HepG2 (cell line): Measurements from ENCODE around the gene MEF2A. TPM values are rescaled to one million over a fixed set of nuclear protein-coding genes. Genes with fewer than 3 reads are reported as not detected.

ENCODE experiments used
- ATF7-NPFF ChIP-seq: sonication (generic); formaldehyde crosslinking; IDR thresholded peaks from 2 replicates; pipeline ENCODE4 v1.8.1; 2023; ENCODE audit warnings: mild to moderate bottlenecking, low read depth, missing genetic modification reagents, moderate library complexity
- CCDC6 ChIP-seq: sonication (generic); formaldehyde crosslinking; IDR thresholded peaks from 2 replicates; pipeline ENCODE4 v1.8.1; 2022; ENCODE audit warnings: mild to moderate bottlenecking, missing genetic modification reagents, moderate library complexity
- DNMT1 ChIP-seq: sonication (generic); formaldehyde crosslinking; IDR thresholded peaks from 2 replicates; pipeline ENCODE4 v1.5.1; 2020; ENCODE audit warnings: mild to moderate bottlenecking, missing genetic modification reagents
- EED ChIP-seq: sonication (generic); formaldehyde crosslinking; IDR thresholded peaks from 2 replicates; pipeline ENCODE4 v1.5.0; 2020; ENCODE audit warnings: mild to moderate bottlenecking, missing genetic modification reagents
- FIP1L1 ChIP-seq: fragments of 200-400 bp; formaldehyde crosslinking; IDR thresholded peaks from 2 replicates; pipeline ENCODE4 v1.6.1; 2018; ENCODE audit warnings: low read depth, mild to moderate bottlenecking, low read length, moderate library complexity, borderline replicate concordance; ENCODE audit not compliant: insufficient read depth
- GLI4 ChIP-seq: sonication (generic); formaldehyde crosslinking; IDR thresholded peaks from 2 replicates; pipeline ENCODE4 v1.5.1; 2020; ENCODE audit warnings: missing genetic modification reagents, mild to moderate bottlenecking, moderate library complexity, borderline replicate concordance
- MTF1 ChIP-seq: sonication (generic); formaldehyde crosslinking; IDR thresholded peaks from 2 replicates; pipeline ENCODE4 v1.5.0; 2020; ENCODE audit warnings: missing genetic modification reagents
- NKX3-1 ChIP-seq: sonication (generic); formaldehyde crosslinking; IDR thresholded peaks from 2 replicates; pipeline ENCODE4 v1.5.0; 2020; ENCODE audit warnings: missing genetic modification reagents
- RCOR2 ChIP-seq: IDR thresholded peaks from 2 replicates; pipeline ENCODE4 v1.6.1; 2016; ENCODE audit warnings: missing biosample characterization, missing genetic modification reagents
- TP53 ChIP-seq: sonication (generic); formaldehyde crosslinking; conservative IDR thresholded peaks from 2 replicates; pipeline ENCODE4 v1.4.0; 2020; ENCODE audit warnings: missing genetic modification reagents
- ZMAT3 ChIP-seq: sonication (generic); formaldehyde crosslinking; conservative IDR thresholded peaks from 2 replicates; pipeline ENCODE4 v1.7.0; 2021; ENCODE audit warnings: missing genetic modification reagents
- ZNF543 ChIP-seq: sonication (generic); formaldehyde crosslinking; IDR thresholded peaks from 2 replicates; pipeline ENCODE4 v1.4.0; 2020; ENCODE audit warnings: mild to moderate bottlenecking, missing genetic modification reagents
- ZNF556 ChIP-seq: sonication (generic); formaldehyde crosslinking; IDR thresholded peaks from 2 replicates; pipeline ENCODE4 v1.4.0; 2020; ENCODE audit warnings: mild to moderate bottlenecking, missing genetic modification reagents, borderline replicate concordance
- ZNF816 ChIP-seq: sonication (generic); formaldehyde crosslinking; IDR thresholded peaks from 2 replicates; pipeline ENCODE4 v1.8.0; 2022; ENCODE audit warnings: missing genetic modification reagents, mild to moderate bottlenecking, borderline replicate concordance
- polyA plus RNA-seq, 8 experiments: library from polyadenylated mRNA; depleted of rRNA in 3 of 8; stranded (reverse) in 7 of 8; unstranded in 1 of 8; fragments of >200 nt; fragmentation: Illumina TruSeq in 4 of 8; extraction: Trizol in 4 of 8; gene quantifications; 2 replicates each; pipeline versions ENCODE4 v1.2.1 to v1.2.3, GENCODE V29; 2011 to 2016; ENCODE audit warnings: low read depth in 4 of 8, missing spikeins in 1 of 8, mixed read lengths in 1 of 8; ENCODE audit not compliant: insufficient read depth in 1 of 8
- total RNA-seq, 5 experiments: library from RNA; depleted of rRNA; stranded (reverse); fragments of >200 nt; fragmentation: Illumina TruSeq; extraction: Trizol; gene quantifications; 2 replicates each; pipeline ENCODE4 v1.2.3, GENCODE V29; 2016; ENCODE audit warnings: low read depth in 1 of 5
- TF ChIP-seq, protein P1 (sequence below): sonication (generic); formaldehyde crosslinking; IDR thresholded peaks from 2 replicates; pipeline ENCODE4 v1.8.0; 2022; ENCODE audit warnings: mild to moderate bottlenecking, missing genetic modification reagents, moderate library complexity
- TF ChIP-seq, protein P2 (sequence below): sonication (generic); formaldehyde crosslinking; conservative IDR thresholded peaks from 2 replicates; pipeline ENCODE4 v1.8.0; 2022; ENCODE audit warnings: missing genetic modification reagents
- TF ChIP-seq, protein P3 (sequence below): sonication (generic); formaldehyde crosslinking; IDR thresholded peaks from 2 replicates; pipeline ENCODE4 v1.4.0; 2020; ENCODE audit warnings: missing genetic modification reagents
- TF ChIP-seq, protein P4 (sequence below): sonication (generic); formaldehyde crosslinking; IDR thresholded peaks from 2 replicates; pipeline ENCODE4 v1.5.0; 2020; ENCODE audit warnings: missing genetic modification reagents
- TF ChIP-seq, protein P5 (sequence below): sonication (generic); formaldehyde crosslinking; conservative IDR thresholded peaks from 2 replicates; pipeline ENCODE4 v1.4.0; 2020; ENCODE audit warnings: missing genetic modification reagents
- TF ChIP-seq, protein P6 (sequence below): IDR thresholded peaks from 2 replicates; pipeline ENCODE4 v1.6.1; 2018; ENCODE audit warnings: missing genetic modification reagents

MEF2A gene
- total and polyA plus RNA-seq, 2 of the 13 experiments (the other 11 are each of a cell fraction or from before 2014, with no cell fraction given): 15.2 to 24.4 TPM

DNA sequence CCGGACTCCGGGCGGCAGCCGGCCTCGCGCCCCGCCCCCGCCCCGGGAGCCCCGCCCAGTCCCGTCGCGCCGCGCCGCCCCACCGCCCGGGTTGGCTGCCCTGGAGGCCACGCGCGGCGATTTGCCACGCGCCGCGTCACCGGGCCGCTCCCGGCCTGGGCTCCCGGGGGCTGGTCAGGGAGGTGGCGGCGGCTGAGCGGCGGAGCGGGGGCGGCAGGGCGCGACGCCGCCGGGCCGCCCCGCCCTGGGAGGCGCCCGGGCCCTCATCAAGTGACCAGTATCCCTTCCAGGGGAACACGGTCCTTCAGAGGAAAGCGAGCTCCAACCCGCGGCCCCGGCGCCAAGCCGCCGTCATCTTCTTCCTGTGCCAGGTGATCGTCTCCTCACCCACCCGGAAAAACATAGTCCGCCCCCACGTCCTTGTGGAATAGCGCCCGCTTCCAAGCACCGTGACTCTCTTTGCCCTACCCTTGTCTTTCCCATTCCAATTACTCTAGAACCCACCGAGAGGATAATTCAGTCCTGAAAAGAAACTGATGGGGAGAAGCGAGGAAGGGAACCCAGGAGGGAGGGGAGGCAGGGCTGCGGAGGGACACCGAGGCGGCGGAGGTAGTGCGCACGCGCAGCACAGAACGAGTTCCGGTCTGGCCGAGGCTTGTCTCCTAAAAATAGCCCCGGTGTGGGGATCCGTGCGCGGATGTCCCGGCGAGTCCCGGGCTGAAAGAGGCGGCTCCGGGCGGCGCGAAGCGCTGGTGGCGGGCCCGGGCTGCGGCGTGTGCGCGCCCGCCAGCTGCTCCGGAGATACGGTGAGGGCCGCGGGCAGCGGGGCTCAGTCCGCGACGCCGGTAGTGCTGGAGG, at the start of gene MEF2A (continued):
- TF ChIP-seq, protein P1, sequence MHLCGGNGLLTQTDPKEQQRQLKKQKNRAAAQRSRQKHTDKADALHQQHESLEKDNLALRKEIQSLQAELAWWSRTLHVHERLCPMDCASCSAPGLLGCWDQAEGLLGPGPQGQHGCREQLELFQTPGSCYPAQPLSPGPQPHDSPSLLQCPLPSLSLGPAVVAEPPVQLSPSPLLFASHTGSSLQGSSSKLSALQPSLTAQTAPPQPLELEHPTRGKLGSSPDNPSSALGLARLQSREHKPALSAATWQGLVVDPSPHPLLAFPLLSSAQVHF (CRISPR knock-in tag): no peak; the same call in 1 of the 2 replicates
- TF ChIP-seq MTF1 (no peak), ZNF556 (CRISPR knock-in tag) (0 out of 2 replicates have a peak, but pooled peaks have one; percentile 30), NKX3-1 (CRISPR knock-in tag) (peak; percentile 83), ZNF816 (CRISPR knock-in tag) (no peak), GLI4 (CRISPR knock-in tag) (peak; percentile 40; the same call in 1 of the 2 replicates), TP53 (CRISPR knock-in tag) (0 out of 2 replicates have a peak, but pooled peaks have one; percentile 52), FIP1L1 (peak; percentile 66; the same call in 1 of the 2 replicates), EED (CRISPR knock-in tag) (no peak), CCDC6 (CRISPR knock-in tag) (no peak; the same call in none of the 2 replicates), RCOR2 (CRISPR knock-in tag) (no peak), ZMAT3 (CRISPR knock-in tag) (peak; percentile 54; the same call in 1 of the 2 replicates), ZNF543 (CRISPR knock-in tag) (no peak), ATF7-NPFF (CRISPR knock-in tag) (peak; percentile 73), DNMT1 (CRISPR knock-in tag) (no peak)
- TF ChIP-seq, protein P2, sequence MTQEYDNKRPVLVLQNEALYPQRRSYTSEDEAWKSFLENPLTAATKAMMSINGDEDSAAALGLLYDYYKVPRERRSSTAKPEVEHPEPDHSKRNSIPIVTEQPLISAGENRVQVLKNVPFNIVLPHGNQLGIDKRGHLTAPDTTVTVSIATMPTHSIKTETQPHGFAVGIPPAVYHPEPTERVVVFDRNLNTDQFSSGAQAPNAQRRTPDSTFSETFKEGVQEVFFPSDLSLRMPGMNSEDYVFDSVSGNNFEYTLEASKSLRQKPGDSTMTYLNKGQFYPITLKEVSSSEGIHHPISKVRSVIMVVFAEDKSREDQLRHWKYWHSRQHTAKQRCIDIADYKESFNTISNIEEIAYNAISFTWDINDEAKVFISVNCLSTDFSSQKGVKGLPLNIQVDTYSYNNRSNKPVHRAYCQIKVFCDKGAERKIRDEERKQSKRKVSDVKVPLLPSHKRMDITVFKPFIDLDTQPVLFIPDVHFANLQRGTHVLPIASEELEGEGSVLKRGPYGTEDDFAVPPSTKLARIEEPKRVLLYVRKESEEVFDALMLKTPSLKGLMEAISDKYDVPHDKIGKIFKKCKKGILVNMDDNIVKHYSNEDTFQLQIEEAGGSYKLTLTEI (CRISPR knock-in tag): no peak
- TF ChIP-seq, protein P3, sequence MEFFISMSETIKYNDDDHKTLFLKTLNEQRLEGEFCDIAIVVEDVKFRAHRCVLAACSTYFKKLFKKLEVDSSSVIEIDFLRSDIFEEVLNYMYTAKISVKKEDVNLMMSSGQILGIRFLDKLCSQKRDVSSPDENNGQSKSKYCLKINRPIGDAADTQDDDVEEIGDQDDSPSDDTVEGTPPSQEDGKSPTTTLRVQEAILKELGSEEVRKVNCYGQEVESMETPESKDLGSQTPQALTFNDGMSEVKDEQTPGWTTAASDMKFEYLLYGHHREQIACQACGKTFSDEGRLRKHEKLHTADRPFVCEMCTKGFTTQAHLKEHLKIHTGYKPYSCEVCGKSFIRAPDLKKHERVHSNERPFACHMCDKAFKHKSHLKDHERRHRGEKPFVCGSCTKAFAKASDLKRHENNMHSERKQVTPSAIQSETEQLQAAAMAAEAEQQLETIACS (CRISPR knock-in tag): peak; percentile 72
- TF ChIP-seq, protein P4, sequence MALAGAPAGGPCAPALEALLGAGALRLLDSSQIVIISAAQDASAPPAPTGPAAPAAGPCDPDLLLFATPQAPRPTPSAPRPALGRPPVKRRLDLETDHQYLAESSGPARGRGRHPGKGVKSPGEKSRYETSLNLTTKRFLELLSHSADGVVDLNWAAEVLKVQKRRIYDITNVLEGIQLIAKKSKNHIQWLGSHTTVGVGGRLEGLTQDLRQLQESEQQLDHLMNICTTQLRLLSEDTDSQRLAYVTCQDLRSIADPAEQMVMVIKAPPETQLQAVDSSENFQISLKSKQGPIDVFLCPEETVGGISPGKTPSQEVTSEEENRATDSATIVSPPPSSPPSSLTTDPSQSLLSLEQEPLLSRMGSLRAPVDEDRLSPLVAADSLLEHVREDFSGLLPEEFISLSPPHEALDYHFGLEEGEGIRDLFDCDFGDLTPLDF (CRISPR knock-in tag): peak; percentile 80
- TF ChIP-seq, protein P5, sequence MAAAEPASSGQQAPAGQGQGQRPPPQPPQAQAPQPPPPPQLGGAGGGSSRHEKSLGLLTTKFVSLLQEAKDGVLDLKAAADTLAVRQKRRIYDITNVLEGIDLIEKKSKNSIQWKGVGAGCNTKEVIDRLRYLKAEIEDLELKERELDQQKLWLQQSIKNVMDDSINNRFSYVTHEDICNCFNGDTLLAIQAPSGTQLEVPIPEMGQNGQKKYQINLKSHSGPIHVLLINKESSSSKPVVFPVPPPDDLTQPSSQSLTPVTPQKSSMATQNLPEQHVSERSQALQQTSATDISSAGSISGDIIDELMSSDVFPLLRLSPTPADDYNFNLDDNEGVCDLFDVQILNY (CRISPR knock-in tag): no peak
- TF ChIP-seq, protein P6, sequence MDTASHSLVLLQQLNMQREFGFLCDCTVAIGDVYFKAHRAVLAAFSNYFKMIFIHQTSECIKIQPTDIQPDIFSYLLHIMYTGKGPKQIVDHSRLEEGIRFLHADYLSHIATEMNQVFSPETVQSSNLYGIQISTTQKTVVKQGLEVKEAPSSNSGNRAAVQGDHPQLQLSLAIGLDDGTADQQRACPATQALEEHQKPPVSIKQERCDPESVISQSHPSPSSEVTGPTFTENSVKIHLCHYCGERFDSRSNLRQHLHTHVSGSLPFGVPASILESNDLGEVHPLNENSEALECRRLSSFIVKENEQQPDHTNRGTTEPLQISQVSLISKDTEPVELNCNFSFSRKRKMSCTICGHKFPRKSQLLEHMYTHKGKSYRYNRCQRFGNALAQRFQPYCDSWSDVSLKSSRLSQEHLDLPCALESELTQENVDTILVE (CRISPR knock-in tag): peak; percentile 85
